ENCODE measurements around the gene TNK2. TPM values are rescaled to one million over a fixed set of nuclear protein-coding genes. Genes with fewer than 3 reads are reported as not detected.

The TNK2 gene
- total and polyA plus RNA-seq, 2 of the 8 experiments (the other 6 are each of a cell fraction or from before 2014, with no cell fraction given), result 10.4 to 33.9 TPM

GRCh38 chr3:195904368-195904767 lies 4.0 kb downstream of the TNK2 start (continued):
- TF ChIP-seq CHD7 (IDR thresholded peaks at IDR 0.05; ENCODE audit: insufficient replicate concordance, low read length) (no peak), RFX5 (IDR thresholded peaks at IDR 0.05; ENCODE audit: borderline replicate concordance, low read depth, low read length) (no peak), YY1 (IDR thresholded peaks at IDR 0.05; ENCODE audit: low read depth, low read length) (no peak), TBP (IDR thresholded peaks at IDR 0.05; ENCODE audit: low read depth, low read length) (no peak), SIX5 (IDR thresholded peaks at IDR 0.05; ENCODE audit: low read depth, low read length) (no peak), TEAD4 (IDR thresholded peaks at IDR 0.05; ENCODE audit: low read depth, low read length) (no peak), SIN3A (conservative IDR thresholded peaks at IDR 0.05 in 1 of 2, IDR thresholded peaks at IDR 0.05 in 1 of 2; ENCODE audit: low read depth in 1 of 2, low read length in 2 of 2) (no peak), EZH2 (IDR thresholded peaks at IDR 0.05; ENCODE audit: low read depth, low read length, severe bottlenecking) (no peak), NANOG (IDR thresholded peaks at IDR 0.05; ENCODE audit: insufficient read depth, low read depth, low read length, poor library complexity, severe bottlenecking) (no peak)
